ENCODE results near the gene MFAP1.

DNA sequence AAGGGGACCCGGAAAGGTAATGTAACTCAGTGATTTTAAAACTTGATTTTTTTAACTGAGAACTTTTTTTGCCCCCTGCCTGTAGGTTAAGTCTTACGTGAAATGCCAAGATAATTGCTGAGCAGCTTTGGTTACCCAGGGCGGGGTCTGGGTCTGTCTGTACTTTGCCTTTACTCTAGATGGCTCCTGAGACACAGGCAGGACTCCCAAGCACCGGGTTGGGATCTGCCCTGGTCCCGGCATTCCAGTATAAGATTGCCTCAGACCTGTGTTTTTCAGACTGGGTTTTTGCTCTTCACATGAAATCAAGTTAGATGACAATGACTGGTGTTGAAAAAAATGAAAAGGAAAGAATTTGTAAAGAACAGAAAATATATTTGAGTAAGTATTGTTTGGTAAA, 42.6 kb upstream of the MFAP1 start:
- TF ChIP-seq, protein P1, sequence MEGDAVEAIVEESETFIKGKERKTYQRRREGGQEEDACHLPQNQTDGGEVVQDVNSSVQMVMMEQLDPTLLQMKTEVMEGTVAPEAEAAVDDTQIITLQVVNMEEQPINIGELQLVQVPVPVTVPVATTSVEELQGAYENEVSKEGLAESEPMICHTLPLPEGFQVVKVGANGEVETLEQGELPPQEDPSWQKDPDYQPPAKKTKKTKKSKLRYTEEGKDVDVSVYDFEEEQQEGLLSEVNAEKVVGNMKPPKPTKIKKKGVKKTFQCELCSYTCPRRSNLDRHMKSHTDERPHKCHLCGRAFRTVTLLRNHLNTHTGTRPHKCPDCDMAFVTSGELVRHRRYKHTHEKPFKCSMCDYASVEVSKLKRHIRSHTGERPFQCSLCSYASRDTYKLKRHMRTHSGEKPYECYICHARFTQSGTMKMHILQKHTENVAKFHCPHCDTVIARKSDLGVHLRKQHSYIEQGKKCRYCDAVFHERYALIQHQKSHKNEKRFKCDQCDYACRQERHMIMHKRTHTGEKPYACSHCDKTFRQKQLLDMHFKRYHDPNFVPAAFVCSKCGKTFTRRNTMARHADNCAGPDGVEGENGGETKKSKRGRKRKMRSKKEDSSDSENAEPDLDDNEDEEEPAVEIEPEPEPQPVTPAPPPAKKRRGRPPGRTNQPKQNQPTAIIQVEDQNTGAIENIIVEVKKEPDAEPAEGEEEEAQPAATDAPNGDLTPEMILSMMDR (IDR thresholded peaks at IDR 0.05): no peak
- TF ChIP-seq POLR2A (IDR thresholded peaks at IDR 0.05) (no peak), EP300 (IDR thresholded peaks at IDR 0.05) (no peak)

Measured in upper lobe of left lung (tissue), 4 donors.